Measurements from ENCODE around the gene OR52W1. TPM values are rescaled to one million over a fixed set of nuclear protein-coding genes. Genes with fewer than 3 reads are reported as not detected.

The OR52W1 gene
- total and polyA plus RNA-seq, 4 donors, result not detected

DNA sequence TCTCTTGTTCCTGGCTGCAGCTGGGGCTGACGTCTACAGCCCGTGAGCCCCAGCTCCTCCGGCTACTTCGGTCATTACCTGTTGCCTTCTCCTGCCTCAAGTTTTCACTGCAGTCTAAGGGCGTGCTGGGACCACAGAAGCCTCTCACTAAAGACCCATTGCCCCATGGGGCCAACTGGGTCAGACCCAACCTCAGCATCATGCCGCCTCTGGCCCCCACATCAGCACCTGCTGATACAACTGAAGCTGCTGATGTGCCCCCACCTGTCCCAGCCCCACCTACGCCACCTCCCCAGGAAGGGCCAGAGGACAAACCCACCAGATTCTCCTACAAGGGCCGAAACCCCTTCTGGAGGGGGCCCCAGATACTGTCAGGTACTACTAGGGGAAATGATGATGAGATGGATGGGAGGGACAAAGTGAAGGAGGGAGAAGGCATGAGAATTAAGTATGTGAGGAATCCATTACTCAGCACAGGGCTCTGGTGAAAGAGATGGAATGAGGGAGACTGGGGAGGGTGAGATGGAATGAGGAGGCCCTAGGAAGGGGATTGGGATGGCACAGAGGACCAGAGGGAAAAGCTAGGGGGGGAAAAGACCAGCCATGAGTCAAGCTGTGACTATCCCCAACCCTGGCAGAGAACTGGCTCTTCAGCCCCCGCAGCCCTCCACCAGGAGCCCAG, 11.4 kb downstream of the OR52W1 start:
- no peak for DNase-seq (ENCODE audit: low spot score)
- H3K36me3 ChIP-seq (ENCODE audit: control insufficient read depth in 4 of 4, insufficient read depth in 3 of 4, low read depth in 1 of 4, low read length in 3 of 4), result peaks cover 12 to 83% (median 62%) of the 10 kb centered on the region in 4 donors
- 98% methylated on average over 9 of the region's 9 CpGs for WGBS
- no peaks in the 10 kb centered on the region for H3K4me1 ChIP-seq (ENCODE audit: control insufficient read depth in 4 of 4, insufficient read depth in 4 of 4, low read length in 3 of 4)
- no peak overlapping the region for H3K4me3 ChIP-seq (ENCODE audit: low read depth in 1 of 3, low read length in 3 of 3)
- TF ChIP-seq JUND (IDR thresholded peaks at IDR 0.05) (no peak), NR2F2 (IDR thresholded peaks at IDR 0.05) (no peak), ATF3 (IDR thresholded peaks at IDR 0.05) (no peak), RXRA (IDR thresholded peaks at IDR 0.05) (no peak), SP1 (IDR thresholded peaks at IDR 0.05) (no peak), HNF4A (conservative IDR thresholded peaks at IDR 0.05) (no peak), FOXA1 (IDR thresholded peaks at IDR 0.05) (no peak), YY1 (IDR thresholded peaks at IDR 0.05) (no peak), TAF1 (conservative IDR thresholded peaks at IDR 0.05) (no peak), GABPA (IDR thresholded peaks at IDR 0.05 in 1 of 2, conservative IDR thresholded peaks at IDR 0.05 in 1 of 2) (no peak), EGR1 (IDR thresholded peaks at IDR 0.05; ENCODE audit: low read depth in 2 of 2) (no peak), HNF4G (IDR thresholded peaks at IDR 0.05) (no peak), FOXA2 (IDR thresholded peaks at IDR 0.05) (no peak), CTCF (IDR thresholded peaks at IDR 0.05; ENCODE audit: low read depth, low read length, missing input control) (no peak), RAD21 (IDR thresholded peaks at IDR 0.05) (no peak)
- TF ChIP-seq, protein P1, sequence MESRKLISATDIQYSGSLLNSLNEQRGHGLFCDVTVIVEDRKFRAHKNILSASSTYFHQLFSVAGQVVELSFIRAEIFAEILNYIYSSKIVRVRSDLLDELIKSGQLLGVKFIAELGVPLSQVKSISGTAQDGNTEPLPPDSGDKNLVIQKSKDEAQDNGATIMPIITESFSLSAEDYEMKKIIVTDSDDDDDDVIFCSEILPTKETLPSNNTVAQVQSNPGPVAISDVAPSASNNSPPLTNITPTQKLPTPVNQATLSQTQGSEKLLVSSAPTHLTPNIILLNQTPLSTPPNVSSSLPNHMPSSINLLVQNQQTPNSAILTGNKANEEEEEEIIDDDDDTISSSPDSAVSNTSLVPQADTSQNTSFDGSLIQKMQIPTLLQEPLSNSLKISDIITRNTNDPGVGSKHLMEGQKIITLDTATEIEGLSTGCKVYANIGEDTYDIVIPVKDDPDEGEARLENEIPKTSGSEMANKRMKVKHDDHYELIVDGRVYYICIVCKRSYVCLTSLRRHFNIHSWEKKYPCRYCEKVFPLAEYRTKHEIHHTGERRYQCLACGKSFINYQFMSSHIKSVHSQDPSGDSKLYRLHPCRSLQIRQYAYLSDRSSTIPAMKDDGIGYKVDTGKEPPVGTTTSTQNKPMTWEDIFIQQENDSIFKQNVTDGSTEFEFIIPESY (IDR thresholded peaks at IDR 0.05), result no peak
- TF ChIP-seq, protein P2, sequence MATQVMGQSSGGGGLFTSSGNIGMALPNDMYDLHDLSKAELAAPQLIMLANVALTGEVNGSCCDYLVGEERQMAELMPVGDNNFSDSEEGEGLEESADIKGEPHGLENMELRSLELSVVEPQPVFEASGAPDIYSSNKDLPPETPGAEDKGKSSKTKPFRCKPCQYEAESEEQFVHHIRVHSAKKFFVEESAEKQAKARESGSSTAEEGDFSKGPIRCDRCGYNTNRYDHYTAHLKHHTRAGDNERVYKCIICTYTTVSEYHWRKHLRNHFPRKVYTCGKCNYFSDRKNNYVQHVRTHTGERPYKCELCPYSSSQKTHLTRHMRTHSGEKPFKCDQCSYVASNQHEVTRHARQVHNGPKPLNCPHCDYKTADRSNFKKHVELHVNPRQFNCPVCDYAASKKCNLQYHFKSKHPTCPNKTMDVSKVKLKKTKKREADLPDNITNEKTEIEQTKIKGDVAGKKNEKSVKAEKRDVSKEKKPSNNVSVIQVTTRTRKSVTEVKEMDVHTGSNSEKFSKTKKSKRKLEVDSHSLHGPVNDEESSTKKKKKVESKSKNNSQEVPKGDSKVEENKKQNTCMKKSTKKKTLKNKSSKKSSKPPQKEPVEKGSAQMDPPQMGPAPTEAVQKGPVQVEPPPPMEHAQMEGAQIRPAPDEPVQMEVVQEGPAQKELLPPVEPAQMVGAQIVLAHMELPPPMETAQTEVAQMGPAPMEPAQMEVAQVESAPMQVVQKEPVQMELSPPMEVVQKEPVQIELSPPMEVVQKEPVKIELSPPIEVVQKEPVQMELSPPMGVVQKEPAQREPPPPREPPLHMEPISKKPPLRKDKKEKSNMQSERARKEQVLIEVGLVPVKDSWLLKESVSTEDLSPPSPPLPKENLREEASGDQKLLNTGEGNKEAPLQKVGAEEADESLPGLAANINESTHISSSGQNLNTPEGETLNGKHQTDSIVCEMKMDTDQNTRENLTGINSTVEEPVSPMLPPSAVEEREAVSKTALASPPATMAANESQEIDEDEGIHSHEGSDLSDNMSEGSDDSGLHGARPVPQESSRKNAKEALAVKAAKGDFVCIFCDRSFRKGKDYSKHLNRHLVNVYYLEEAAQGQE (IDR thresholded peaks at IDR 0.05), result no peak
- TF ChIP-seq, protein P3, sequence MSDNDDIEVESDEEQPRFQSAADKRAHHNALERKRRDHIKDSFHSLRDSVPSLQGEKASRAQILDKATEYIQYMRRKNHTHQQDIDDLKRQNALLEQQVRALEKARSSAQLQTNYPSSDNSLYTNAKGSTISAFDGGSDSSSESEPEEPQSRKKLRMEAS (IDR thresholded peaks at IDR 0.05), result no peak
- no peak overlapping the region for H3K27ac ChIP-seq (ENCODE audit: low read depth in 1 of 2, low read length in 2 of 2)
- H3K9ac ChIP-seq (ENCODE audit: low read depth in 1 of 2, low read length in 2 of 2), result no peak overlapping the region
- no peaks in the 10 kb centered on the region for H3K9me3 ChIP-seq (ENCODE audit: control insufficient read depth in 4 of 4, low read length in 3 of 4)
- no peaks in the 10 kb centered on the region for H3K27me3 ChIP-seq (ENCODE audit: control insufficient read depth in 4 of 4, insufficient read depth in 4 of 4, low read length in 3 of 4)

Measured in liver (tissue), 9 donors.